Measurements from ENCODE around the gene USP27X.

DNA sequence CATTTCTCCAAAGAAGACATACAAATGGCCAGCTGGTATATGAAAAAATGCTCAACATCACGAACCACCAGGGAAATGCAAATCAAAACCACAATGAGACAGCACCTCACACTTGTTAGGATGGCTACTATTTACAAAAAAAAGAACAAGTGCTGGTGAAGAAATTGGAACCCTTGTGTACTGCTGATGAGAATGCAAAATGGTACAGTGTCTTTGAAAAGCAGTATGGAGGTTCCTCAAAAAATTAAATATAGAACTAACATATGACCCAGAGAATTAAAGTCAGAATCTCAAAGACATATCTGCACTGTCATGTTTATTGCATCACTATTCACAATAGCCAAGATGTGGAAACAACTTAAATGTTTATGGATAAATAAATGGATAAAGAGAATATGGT, 29.3 kb upstream of the USP27X start:
- no peak for TF ChIP-seq POLR2A (IDR thresholded peaks at IDR 0.05)
- TF ChIP-seq CTCF (IDR thresholded peaks at IDR 0.05) = no peak
